ENCODE measurements around the gene SV2B.

GRCh38 chr15:91284758-91285466 lies 184.9 kb downstream of the SV2B start:
- no peak for TF ChIP-seq CTCF (IDR thresholded peaks at IDR 0.05)
- TF ChIP-seq POLR2A (IDR thresholded peaks at IDR 0.05) = no peak

Measured in upper lobe of left lung (tissue), 4 donors.